Fibroblast of mammary gland (primary cell): ENCODE data around the gene VPS41.

ENCODE experiments used
- DNase-seq: peaks from one replicate; pipeline ENCODE4 v3.0.0-alpha.2; 2010; ENCODE audit warnings: low read depth
- H3K4me3 ChIP-seq: 2 replicates; pipeline ENCODE4 v1.5.1; 2011; ENCODE audit warnings: low read depth, mild to moderate bottlenecking, low read length, moderate library complexity; ENCODE audit not compliant: control insufficient read depth
- TF ChIP-seq, protein P1 (sequence below): conservative IDR thresholded peaks from 2 replicates; pipeline ENCODE4 v1.5.1; 2011; ENCODE audit warnings: low read depth, low read length, inconsistent platforms; ENCODE audit not compliant: control insufficient read depth, insufficient read depth

VPS41 gene

DNA sequence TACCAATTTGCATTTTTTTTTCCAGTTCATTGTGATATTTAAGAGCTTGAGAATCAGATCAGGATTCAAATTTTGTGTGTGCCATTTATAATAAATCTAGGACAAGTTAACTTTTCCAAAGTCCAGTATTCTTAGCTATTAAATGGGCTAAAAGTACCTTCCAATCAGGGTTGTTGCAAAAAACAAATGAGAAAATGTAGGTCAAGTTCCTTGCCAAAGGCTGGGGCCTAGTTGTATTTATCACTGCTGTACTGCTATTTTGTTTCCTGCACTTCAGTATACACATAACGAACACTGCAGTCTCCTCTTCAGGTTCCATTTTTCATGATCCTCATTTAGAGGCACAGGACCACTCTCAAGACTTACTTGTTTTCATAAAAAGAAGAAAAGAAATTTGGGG is 7.4 kb upstream of the VPS41 start:
- no peak overlapping the region for H3K4me3 ChIP-seq
- no peak for DNase-seq
- TF ChIP-seq, protein P1, sequence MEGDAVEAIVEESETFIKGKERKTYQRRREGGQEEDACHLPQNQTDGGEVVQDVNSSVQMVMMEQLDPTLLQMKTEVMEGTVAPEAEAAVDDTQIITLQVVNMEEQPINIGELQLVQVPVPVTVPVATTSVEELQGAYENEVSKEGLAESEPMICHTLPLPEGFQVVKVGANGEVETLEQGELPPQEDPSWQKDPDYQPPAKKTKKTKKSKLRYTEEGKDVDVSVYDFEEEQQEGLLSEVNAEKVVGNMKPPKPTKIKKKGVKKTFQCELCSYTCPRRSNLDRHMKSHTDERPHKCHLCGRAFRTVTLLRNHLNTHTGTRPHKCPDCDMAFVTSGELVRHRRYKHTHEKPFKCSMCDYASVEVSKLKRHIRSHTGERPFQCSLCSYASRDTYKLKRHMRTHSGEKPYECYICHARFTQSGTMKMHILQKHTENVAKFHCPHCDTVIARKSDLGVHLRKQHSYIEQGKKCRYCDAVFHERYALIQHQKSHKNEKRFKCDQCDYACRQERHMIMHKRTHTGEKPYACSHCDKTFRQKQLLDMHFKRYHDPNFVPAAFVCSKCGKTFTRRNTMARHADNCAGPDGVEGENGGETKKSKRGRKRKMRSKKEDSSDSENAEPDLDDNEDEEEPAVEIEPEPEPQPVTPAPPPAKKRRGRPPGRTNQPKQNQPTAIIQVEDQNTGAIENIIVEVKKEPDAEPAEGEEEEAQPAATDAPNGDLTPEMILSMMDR = no peak

DNA sequence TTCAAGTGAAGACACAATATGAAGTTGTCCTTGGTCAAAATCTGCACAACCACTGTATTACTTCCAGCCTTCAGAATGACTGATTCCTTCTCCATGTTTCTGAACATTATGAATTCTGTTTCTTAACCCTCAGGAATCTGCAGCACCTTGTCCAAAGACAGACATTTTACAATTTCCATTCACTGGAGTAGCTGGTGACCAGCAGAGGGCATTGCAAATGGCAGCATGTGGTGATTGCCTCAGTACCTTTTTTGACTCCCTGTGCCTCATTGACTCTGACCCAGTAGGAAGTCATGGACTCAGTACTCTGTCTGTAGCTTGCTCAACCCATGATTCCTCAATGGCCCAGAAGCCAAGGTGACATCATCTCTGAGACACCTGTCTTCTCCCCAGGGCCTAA is 879 bp upstream of the VPS41 start:
- no peak overlapping the region for H3K4me3 ChIP-seq
- no peak for DNase-seq
- TF ChIP-seq, protein P1 = no peak

DNA sequence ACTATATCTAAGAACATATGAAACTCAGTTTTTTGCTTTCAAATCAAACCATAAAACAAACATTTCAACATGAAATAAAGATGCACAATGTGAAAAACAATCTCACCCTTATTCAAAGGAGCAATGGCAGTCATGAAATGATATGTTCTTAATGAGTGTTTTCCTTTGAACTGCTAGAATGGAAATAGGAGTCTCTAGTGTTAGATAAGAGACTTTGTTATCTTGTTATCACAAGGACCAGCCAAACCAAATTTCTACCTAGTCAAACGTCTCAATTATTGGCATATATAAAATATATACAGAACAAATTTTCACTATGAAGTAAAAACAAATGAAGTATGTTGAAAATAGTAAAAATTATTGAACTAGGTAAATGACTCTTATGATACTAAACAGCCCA is 1.2 kb downstream of the VPS41 start:
- H3K4me3 ChIP-seq = no peak overlapping the region
- TF ChIP-seq, protein P1 = no peak

DNA sequence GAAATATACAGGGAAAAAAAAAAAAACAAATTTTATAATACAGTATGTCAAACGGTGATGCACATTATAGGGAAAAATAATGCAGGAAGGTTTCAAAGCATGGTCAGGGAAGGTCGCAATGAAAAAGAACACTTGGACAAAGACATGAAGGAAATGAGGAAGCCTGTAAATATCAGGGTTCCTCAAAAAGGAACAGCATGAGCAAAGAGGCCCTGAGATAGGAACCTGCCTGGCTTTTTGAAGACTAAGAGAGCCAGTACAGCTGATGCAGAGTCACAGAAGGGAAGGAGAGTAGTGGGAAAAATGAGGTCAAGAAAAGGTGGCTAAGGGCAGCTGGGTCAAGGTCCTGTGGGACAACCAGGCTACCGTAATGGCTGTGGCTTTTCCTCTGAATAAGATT is 1.9 kb downstream of the VPS41 start:
- no peak overlapping the region for H3K4me3 ChIP-seq
- TF ChIP-seq, protein P1 = no peak
- DNase-seq = no peak

More for the DNA sequence above, 1.2 kb downstream of the VPS41 start:
- DNase-seq = no peak

DNA sequence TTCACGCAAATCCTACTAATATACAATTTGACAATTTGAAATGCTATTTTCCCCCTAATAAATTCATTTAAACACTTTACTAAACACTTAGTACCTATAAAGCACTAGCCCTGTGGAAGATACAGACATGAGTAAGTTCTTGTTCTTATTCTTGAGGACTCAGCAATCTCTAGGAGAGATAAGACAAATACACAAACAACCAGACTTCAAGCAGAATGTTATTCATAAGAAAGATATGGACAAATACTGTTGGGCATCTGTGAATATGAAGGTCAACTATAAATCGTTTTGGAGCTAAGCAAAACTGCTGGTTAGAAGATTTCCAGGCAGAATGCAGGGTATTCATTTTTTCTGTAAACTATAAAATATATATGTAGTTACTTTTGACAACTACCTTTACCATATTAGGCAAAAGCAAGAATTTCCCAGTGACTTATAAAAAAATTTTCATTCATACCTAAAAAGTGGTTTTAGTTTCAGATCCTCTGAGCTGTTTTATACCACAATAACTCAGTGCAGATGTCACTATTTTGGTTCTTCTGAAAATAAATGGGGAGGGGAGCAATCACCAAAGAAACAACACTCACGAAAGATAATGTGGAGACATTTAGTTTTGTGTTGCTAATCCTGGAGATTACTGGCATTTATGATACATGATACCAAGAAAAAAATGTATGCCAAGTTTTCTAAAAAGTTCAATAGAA is 3.8 kb downstream of the VPS41 start:
- no peak overlapping the region for H3K4me3 ChIP-seq
- DNase-seq = no peak
- TF ChIP-seq, protein P1 = no peak

DNA sequence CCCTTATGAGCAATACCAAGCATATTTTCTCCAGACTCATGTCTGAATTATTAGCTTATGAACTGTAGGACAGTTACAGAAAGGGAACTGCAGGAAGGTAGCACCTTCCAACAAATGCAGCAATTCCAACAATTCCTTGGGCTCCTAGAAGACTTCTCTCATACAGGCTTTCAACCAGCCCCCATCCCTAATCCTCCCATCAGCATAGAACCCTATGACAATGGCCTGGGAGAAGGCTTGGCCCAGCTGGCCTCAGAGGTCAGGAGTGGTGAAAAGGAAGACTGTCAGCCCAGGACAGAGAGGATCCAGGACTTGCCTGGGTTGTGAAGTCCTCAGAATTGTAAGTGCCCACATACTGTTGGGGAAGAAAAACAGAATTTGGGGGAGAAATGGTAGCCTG is 5.9 kb downstream of the VPS41 start:
- no peak overlapping the region for H3K4me3 ChIP-seq
- DNase-seq = no peak
- TF ChIP-seq, protein P1 = no peak
